ENCODE data around the gene RTP2.
"Not testable (repeated sequence)": the region's sequence is repeated elsewhere in the genome, so short reads cannot be mapped to it uniquely, and the experiment has no call there.

Gene RTP2

DNA sequence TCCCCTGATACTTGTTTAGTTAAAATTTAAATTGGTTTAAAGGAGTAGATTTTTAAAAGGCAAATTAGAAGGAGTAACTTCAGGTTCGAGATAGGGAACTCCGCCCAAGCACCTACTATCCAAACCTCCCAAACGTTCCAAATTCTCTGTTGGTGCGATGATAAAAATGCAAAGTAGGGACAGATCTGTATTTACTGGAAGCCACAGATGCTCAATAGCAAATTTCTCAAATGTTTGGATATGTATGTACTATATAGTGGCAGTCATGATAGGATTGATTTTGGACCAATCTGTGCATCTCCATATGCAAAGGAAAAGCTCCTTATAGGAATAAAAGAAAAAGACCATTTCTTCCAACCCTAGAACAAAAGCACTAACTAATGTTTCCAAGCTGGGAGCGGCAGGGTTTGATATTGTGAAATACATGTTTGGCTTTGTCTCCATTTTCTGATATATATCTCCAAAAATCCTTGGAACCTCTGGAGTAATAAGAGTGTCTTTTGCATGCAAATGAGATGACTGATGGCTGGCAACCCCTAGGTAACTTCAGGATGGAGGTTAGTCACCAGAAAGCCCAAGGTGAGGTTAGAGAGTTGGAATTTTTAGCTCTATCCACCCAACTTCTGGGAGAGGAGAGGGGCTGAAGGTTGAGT, 15.6 kb downstream of the RTP2 start:
- Histone ChIP-seq H3K36me3 (replicated peaks; ENCODE audit: insufficient read depth, low read length) (no peaks in the 10 kb centered on the region), H3K79me2 (ENCODE audit: low read length) (no peaks in the 10 kb centered on the region), H4K20me1 (ENCODE audit: insufficient read depth, low read length) (no peaks in the 10 kb centered on the region), H3F3A (ENCODE audit: insufficient read depth, low read length) (no peaks in the 10 kb centered on the region), H3K9me2 (replicated peaks; ENCODE audit: insufficient read depth, low read length) (no peaks in the 10 kb centered on the region), H3K27ac (ENCODE audit: low read length) (no peak overlapping the region), H3K27me3 (replicated peaks; ENCODE audit: insufficient read depth, low read length) (no peaks in the 10 kb centered on the region), H3K4me3 (ENCODE audit: low read length) (no peak overlapping the region), H2AFZ (ENCODE audit: low read length) (no peak overlapping the region), H3K4me1 (ENCODE audit: low read length) (no peaks in the 10 kb centered on the region), H3K4me2 (ENCODE audit: low read depth, low read length) (no peak overlapping the region), H3K9me3 (replicated peaks; ENCODE audit: insufficient read depth, low read length) (no peaks in the 10 kb centered on the region), H3K9ac (ENCODE audit: low read length) (no peak overlapping the region)
- TF ChIP-seq EZH2 (optimal IDR thresholded peaks at IDR 0.05; ENCODE audit: low read depth, low read length) (no peak), EZH2phosphoT487 (IDR thresholded peaks at IDR 0.05; ENCODE audit: low read length) (no peak)
- TF ChIP-seq, protein P1, sequence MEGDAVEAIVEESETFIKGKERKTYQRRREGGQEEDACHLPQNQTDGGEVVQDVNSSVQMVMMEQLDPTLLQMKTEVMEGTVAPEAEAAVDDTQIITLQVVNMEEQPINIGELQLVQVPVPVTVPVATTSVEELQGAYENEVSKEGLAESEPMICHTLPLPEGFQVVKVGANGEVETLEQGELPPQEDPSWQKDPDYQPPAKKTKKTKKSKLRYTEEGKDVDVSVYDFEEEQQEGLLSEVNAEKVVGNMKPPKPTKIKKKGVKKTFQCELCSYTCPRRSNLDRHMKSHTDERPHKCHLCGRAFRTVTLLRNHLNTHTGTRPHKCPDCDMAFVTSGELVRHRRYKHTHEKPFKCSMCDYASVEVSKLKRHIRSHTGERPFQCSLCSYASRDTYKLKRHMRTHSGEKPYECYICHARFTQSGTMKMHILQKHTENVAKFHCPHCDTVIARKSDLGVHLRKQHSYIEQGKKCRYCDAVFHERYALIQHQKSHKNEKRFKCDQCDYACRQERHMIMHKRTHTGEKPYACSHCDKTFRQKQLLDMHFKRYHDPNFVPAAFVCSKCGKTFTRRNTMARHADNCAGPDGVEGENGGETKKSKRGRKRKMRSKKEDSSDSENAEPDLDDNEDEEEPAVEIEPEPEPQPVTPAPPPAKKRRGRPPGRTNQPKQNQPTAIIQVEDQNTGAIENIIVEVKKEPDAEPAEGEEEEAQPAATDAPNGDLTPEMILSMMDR (IDR thresholded peaks at IDR 0.05; ENCODE audit: low read length), result no peak
- no peak for DNase-seq

DNA sequence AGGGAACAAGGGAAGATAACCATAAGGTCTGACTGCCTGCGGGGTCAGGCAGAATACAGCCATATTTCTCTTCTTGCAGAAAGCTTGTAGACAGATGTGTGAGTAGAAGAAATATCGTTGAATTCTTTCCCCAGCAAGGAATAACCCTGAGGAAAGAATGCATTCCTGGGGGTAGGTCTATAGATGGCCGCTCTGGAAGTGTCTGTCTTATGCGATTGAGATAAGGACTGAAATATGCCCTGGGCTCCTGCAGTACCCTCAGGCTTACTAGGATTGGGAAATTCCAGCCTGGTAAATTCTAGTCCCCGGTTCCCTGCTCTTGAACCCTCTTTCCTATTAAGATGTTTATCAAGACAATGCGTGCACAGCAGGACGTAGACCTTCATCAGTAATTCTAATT, 16.4 kb downstream of the RTP2 start:
- no peak for TF ChIP-seq EZH2phosphoT487 (IDR thresholded peaks at IDR 0.05; ENCODE audit: low read length)
- TF ChIP-seq, protein P1 (IDR thresholded peaks at IDR 0.05; ENCODE audit: low read length), result no peak
- TF ChIP-seq EZH2 (optimal IDR thresholded peaks at IDR 0.05; ENCODE audit: low read depth, low read length), result no peak

DNA sequence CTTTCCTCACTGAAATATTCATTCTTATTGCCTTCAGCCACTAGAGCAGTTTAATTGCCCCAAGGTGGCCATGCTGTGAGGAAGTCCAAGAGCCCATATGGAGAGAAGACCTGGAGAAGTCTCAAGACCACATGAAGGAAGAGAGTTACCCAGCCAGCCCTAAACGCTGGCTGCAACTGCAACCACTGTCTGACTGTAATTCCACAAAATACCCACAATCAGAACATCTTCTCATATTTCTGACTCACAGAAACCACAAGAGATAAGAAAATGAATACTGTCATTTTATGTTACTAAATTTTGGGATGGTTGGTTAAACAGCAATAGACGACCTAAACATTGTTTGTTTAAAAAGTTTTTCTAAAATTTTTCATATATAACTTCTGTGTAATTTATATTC, 17.5 kb downstream of the RTP2 start:
- DNase-seq, result no peak
- Histone ChIP-seq H2AFZ (ENCODE audit: low read length) (no peak overlapping the region), H4K20me1 (ENCODE audit: insufficient read depth, low read length) (no peaks in the 10 kb centered on the region), H3K79me2 (ENCODE audit: low read length) (no peaks in the 10 kb centered on the region), H3K27me3 (replicated peaks; ENCODE audit: insufficient read depth, low read length) (no peaks in the 10 kb centered on the region), H3K27ac (ENCODE audit: low read length) (no peak overlapping the region), H3F3A (ENCODE audit: insufficient read depth, low read length) (no peaks in the 10 kb centered on the region), H3K4me1 (ENCODE audit: low read length) (no peaks in the 10 kb centered on the region), H3K9ac (ENCODE audit: low read length) (no peak overlapping the region), H3K4me2 (ENCODE audit: low read depth, low read length) (no peak overlapping the region), H3K9me3 (replicated peaks; ENCODE audit: insufficient read depth, low read length) (no peaks in the 10 kb centered on the region), H3K9me2 (replicated peaks; ENCODE audit: insufficient read depth, low read length) (no peaks in the 10 kb centered on the region), H3K4me3 (ENCODE audit: low read length) (no peak overlapping the region), H3K36me3 (replicated peaks; ENCODE audit: insufficient read depth, low read length) (no peaks in the 10 kb centered on the region)
- no peak for TF ChIP-seq EZH2 (optimal IDR thresholded peaks at IDR 0.05; ENCODE audit: low read depth, low read length)

More for the DNA sequence above, 16.4 kb downstream of the RTP2 start:
- Histone ChIP-seq H3F3A (ENCODE audit: insufficient read depth, low read length) (no peaks in the 10 kb centered on the region), H3K9me2 (replicated peaks; ENCODE audit: insufficient read depth, low read length) (no peaks in the 10 kb centered on the region), H3K79me2 (ENCODE audit: low read length) (no peaks in the 10 kb centered on the region), H3K4me3 (ENCODE audit: low read length) (no peak overlapping the region), H3K27me3 (replicated peaks; ENCODE audit: insufficient read depth, low read length) (no peaks in the 10 kb centered on the region), H3K9me3 (replicated peaks; ENCODE audit: insufficient read depth, low read length) (no peaks in the 10 kb centered on the region), H3K27ac (ENCODE audit: low read length) (no peak overlapping the region), H3K4me2 (ENCODE audit: low read depth, low read length) (no peak overlapping the region), H3K36me3 (replicated peaks; ENCODE audit: insufficient read depth, low read length) (no peaks in the 10 kb centered on the region), H4K20me1 (ENCODE audit: insufficient read depth, low read length) (no peaks in the 10 kb centered on the region), H3K9ac (ENCODE audit: low read length) (no peak overlapping the region), H3K4me1 (ENCODE audit: low read length) (no peaks in the 10 kb centered on the region), H2AFZ (ENCODE audit: low read length) (no peak overlapping the region)
- DNase-seq, result no peak

DNA sequence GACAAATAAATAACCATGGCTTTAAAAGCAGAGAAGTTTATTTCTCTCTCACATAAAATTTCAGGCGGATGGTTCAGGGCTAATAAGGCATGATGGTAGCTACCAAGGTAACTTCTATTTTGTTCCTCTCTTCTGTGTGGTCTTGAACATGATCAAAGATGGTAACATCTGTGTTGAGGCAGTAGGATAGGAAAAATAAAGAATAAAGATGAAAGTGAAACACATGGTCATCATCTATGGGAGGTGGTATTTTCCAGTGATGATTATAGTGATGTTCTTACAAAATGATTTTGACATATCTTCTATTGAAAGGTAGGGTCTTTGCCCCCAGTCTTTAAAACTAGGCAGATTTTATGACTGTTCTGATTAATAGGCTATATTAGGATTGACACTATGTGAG, 17.9 kb downstream of the RTP2 start:
- Histone ChIP-seq H3K4me2 (ENCODE audit: low read depth, low read length) (no peak overlapping the region), H3K27ac (ENCODE audit: low read length) (no peak overlapping the region), H3K4me1 (ENCODE audit: low read length) (no peaks in the 10 kb centered on the region; the same call in 1 of the 2 replicates), H3K79me2 (ENCODE audit: low read length) (no peaks in the 10 kb centered on the region), H2AFZ (ENCODE audit: low read length) (no peak overlapping the region), H3K36me3 (replicated peaks; ENCODE audit: insufficient read depth, low read length) (no peaks in the 10 kb centered on the region), H3K27me3 (replicated peaks; ENCODE audit: insufficient read depth, low read length) (no peaks in the 10 kb centered on the region), H3K9me3 (replicated peaks; ENCODE audit: insufficient read depth, low read length) (no peaks in the 10 kb centered on the region), H3K9me2 (replicated peaks; ENCODE audit: insufficient read depth, low read length) (no peaks in the 10 kb centered on the region), H3K9ac (ENCODE audit: low read length) (no peak overlapping the region), H4K20me1 (ENCODE audit: insufficient read depth, low read length) (no peaks in the 10 kb centered on the region), H3F3A (ENCODE audit: insufficient read depth, low read length) (no peaks in the 10 kb centered on the region), H3K4me3 (ENCODE audit: low read length) (no peak overlapping the region)
- DNase-seq, result no peak
- TF ChIP-seq EZH2 (optimal IDR thresholded peaks at IDR 0.05; ENCODE audit: low read depth, low read length) (no peak), EZH2phosphoT487 (IDR thresholded peaks at IDR 0.05; ENCODE audit: low read length) (no peak)
- TF ChIP-seq, protein P1 (IDR thresholded peaks at IDR 0.05; ENCODE audit: low read length), result no peak

DNA sequence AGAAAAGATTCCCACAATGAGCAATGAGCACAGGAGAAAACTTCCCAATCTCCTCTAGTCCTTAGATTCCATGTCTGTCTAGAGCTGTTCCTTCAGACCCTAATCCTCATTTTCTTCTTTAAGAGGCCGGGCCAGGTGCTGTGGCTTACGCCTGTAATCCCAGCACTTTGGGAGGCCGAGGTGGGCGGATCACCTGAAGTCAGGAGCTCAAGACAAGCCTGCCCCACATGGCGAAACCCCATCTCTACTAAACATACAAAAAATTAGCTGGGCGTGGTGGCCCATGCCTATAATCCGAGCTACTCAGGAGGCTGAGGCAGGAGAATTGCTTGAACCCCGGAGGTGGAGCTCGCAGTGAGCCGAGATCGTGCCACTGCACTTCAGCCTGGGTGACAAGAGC, 20.6 kb downstream of the RTP2 start:
- H3K9ac ChIP-seq (ENCODE audit: low read length); H3K9me2 ChIP-seq (replicated peaks; ENCODE audit: insufficient read depth, low read length); H3K4me1 ChIP-seq (ENCODE audit: low read length); H2AFZ ChIP-seq (ENCODE audit: low read length); H4K20me1 ChIP-seq (ENCODE audit: insufficient read depth, low read length); H3K79me2 ChIP-seq (ENCODE audit: low read length); DNase-seq; H3K4me3 ChIP-seq (ENCODE audit: low read length); H3K27me3 ChIP-seq (replicated peaks; ENCODE audit: insufficient read depth, low read length); H3K9me3 ChIP-seq (replicated peaks; ENCODE audit: insufficient read depth, low read length); H3K27ac ChIP-seq (ENCODE audit: low read length); H3K4me2 ChIP-seq (ENCODE audit: low read depth, low read length); H3K36me3 ChIP-seq (replicated peaks; ENCODE audit: insufficient read depth, low read length); H3F3A ChIP-seq (ENCODE audit: insufficient read depth, low read length): not testable (repeated sequence)

Measured in MM.1S (cell line).